Spinal cord (tissue), 10 donors: Measurements from ENCODE around the gene KCNJ9. TPM values are rescaled to one million over a fixed set of nuclear protein-coding genes. Genes with fewer than 3 reads are reported as not detected.
"Not testable (repeated sequence)": the region's sequence is repeated elsewhere in the genome, so short reads cannot be mapped to it uniquely, and the experiment has no call there.

ENCODE experiments used
- DNase-seq, 6 donors: peaks; one replicate each; pipeline versions ENCODE4 v3.0.0 to v3.0.0-alpha.2; 2013 to 2015; ENCODE audit warnings: low spot score in 6 of 6, low read depth in 4 of 6
- H3K27ac ChIP-seq: one replicate; pipeline ENCODE4 v1.5.1; 2013; ENCODE audit warnings: low read depth, low read length, control low read depth
- H3K27me3 ChIP-seq: one replicate; pipeline ENCODE4 v1.6.1; 2013; ENCODE audit warnings: low read length; ENCODE audit not compliant: control insufficient read depth, insufficient read depth
- H3K36me3 ChIP-seq: one replicate; pipeline ENCODE4 v1.6.1; 2013; ENCODE audit warnings: low read length; ENCODE audit not compliant: control insufficient read depth, insufficient read depth
- H3K4me1 ChIP-seq: one replicate; pipeline ENCODE4 v1.6.1; 2013; ENCODE audit warnings: low read length; ENCODE audit not compliant: control insufficient read depth, insufficient read depth
- H3K4me3 ChIP-seq: one replicate; pipeline ENCODE4 v1.5.1; 2013; ENCODE audit warnings: low read depth, low read length, control low read depth
- H3K9me3 ChIP-seq: one replicate; pipeline ENCODE4 v1.6.1; 2013; ENCODE audit warnings: low read length; ENCODE audit not compliant: control insufficient read depth, insufficient read depth
- WGBS: methylation state at CpG from one replicate; pipeline ENCODE4 v1.1.5; 2013; ENCODE audit warnings: missing lambda C conversion rate; ENCODE audit not compliant: insufficient coverage; 5-methylcytosine and 5-hydroxymethylcytosine counted together
- polyA plus RNA-seq, 2 donors: library from polyadenylated mRNA; unstranded; fragments of 120-200 nt; gene quantifications; one replicate each; pipeline ENCODE4 v1.2.1, GENCODE V29; 2013; ENCODE audit not compliant: insufficient read length in 2 of 2
- total RNA-seq, 2 donors: library from RNA; depleted of rRNA in 1 of 2; stranded (reverse); fragments of 120-200 nt in 1 of 2; fragments of >200 nt in 1 of 2; gene quantifications; one replicate each; pipeline versions ENCODE4 v1.2.3 to v1.2.4, GENCODE V29; 2013 to 2014
- donor health status: healthy.

KCNJ9 gene
- total and polyA plus RNA-seq, 4 donors, result 2.3 to 11.2 (median 7.7) TPM

- not testable (repeated sequence) for H3K27ac ChIP-seq, H3K4me3 ChIP-seq, H3K9me3 ChIP-seq, DNase-seq, H3K27me3 ChIP-seq, H3K36me3 ChIP-seq
- 100% methylated on average over 1 of the region's 2 CpGs for WGBS
- H3K4me1 ChIP-seq, result peaks cover 40% of the 10 kb centered on the region
Observed at GRCh38 chr1:160050182-160050581, 31.2 kb upstream of the KCNJ9 start.

GRCh38 chr1:160050619-160051018 lies 30.7 kb upstream of the KCNJ9 start:
- H3K27ac ChIP-seq, result no peak overlapping the region
- H3K4me1 ChIP-seq, result peaks cover 40% of the 10 kb centered on the region

DNA sequence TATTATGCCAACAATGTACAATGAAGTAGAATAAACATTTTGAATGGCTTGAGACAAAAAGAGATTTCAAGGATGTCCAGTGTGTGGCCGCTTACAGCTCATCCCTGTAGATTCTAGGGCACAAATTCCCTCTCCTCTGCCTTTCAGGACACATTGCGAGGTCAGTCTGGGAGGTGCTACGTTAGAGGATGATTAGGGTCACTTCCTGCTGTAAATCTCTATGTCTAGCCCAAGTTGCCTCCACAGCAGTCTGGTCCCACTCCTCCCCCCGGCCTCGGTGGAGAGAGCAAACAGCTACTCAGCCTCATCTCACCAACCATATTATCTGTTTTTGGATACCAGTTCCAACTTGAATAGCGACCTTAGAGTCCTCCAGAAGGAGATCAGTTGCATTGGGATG lies 28.4 kb upstream of the KCNJ9 start:
- no peak overlapping the region for H3K27ac ChIP-seq
- DNase-seq, result no peak
- peaks cover 34% of the 10 kb centered on the region for H3K4me1 ChIP-seq
- H3K27me3 ChIP-seq, result no peaks in the 10 kb centered on the region
- H3K36me3 ChIP-seq, result peaks cover 5% of the 10 kb centered on the region
- H3K4me3 ChIP-seq, result no peak overlapping the region
- H3K9me3 ChIP-seq, result no peaks in the 10 kb centered on the region
- 78% methylated on average over 1 of the region's 6 CpGs for WGBS

More at GRCh38 chr1:160050619-160051018, 30.7 kb upstream of the KCNJ9 start:
- no peak overlapping the region for H3K4me3 ChIP-seq
- peaks cover 3% of the 10 kb centered on the region for H3K36me3 ChIP-seq
- DNase-seq, result no peak
- no peaks in the 10 kb centered on the region for H3K9me3 ChIP-seq
- WGBS, result 82% methylated on average over 1 of the region's 1 CpG
- H3K27me3 ChIP-seq, result no peaks in the 10 kb centered on the region

GRCh38 chr1:160053548-160054365 lies 27.6 kb upstream of the KCNJ9 start:
- no peaks in the 10 kb centered on the region for H3K9me3 ChIP-seq
- peaks cover 5% of the 10 kb centered on the region for H3K36me3 ChIP-seq
- DNase-seq, result peak in 1 of 6 donors; percentile 30
- H3K4me3 ChIP-seq, result no peak overlapping the region
- H3K27me3 ChIP-seq, result no peaks in the 10 kb centered on the region
- H3K27ac ChIP-seq, result no peak overlapping the region
- 23% methylated on average over 4 of the region's 7 CpGs for WGBS
- peaks cover 36% of the 10 kb centered on the region for H3K4me1 ChIP-seq

DNA sequence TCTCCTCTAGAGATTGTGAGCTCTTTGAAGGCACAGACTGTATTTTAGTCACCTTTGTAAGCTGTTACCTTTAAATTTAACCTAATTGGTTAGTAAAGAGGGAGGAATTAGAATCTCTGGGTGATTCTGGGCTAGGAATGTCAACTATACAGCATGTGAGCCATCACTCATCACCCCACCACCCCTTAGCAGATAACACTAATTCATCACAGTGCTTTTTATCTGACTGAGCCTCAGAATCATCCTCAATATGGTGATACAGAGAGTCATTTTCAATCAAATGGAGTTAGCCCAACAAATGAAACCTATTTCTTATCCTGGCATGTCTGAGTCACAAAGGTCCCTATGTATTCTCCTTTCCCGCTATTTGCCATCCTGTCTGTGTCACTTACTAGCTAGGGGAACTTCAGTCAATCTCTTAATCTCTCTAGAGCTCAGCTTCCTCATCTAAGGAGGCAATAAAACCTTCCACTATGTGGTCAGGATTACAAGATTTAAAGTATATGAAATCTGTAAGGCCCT lies 24.6 kb upstream of the KCNJ9 start:
- Histone ChIP-seq H3K4me1 (peaks cover 53% of the 10 kb centered on the region), H3K27ac (no peak overlapping the region), H3K27me3 (no peaks in the 10 kb centered on the region), H3K4me3 (no peak overlapping the region), H3K9me3 (no peaks in the 10 kb centered on the region), H3K36me3 (peaks cover 5% of the 10 kb centered on the region)
- no peak for DNase-seq
- WGBS, result no CpG with 5 or more reads among the region's 1 CpG

- Histone ChIP-seq H3K9me3 (no peaks in the 10 kb centered on the region), H3K36me3 (peaks cover 5% of the 10 kb centered on the region), H3K4me3 (no peak overlapping the region), H3K27me3 (no peaks in the 10 kb centered on the region), H3K27ac (no peak overlapping the region), H3K4me1 (peaks cover 64% of the 10 kb centered on the region)
- WGBS, result 86% methylated on average over 1 of the region's 2 CpGs
- no peak for DNase-seq
Observed at GRCh38 chr1:160058087-160058486, 23.3 kb upstream of the KCNJ9 start.

- no peaks in the 10 kb centered on the region for H3K27me3 ChIP-seq
- peak overlapping the region; percentile 88 for H3K27ac ChIP-seq
- 32% methylated on average over 12 of the region's 15 CpGs for WGBS
- DNase-seq, result no peak
- no peaks in the 10 kb centered on the region for H3K9me3 ChIP-seq
- peaks cover 64% of the 10 kb centered on the region for H3K4me1 ChIP-seq
- H3K4me3 ChIP-seq, result no peak overlapping the region
- peaks cover 3% of the 10 kb centered on the region for H3K36me3 ChIP-seq
Observed at GRCh38 chr1:160061369-160062229, 19.7 kb upstream of the KCNJ9 start.

DNA sequence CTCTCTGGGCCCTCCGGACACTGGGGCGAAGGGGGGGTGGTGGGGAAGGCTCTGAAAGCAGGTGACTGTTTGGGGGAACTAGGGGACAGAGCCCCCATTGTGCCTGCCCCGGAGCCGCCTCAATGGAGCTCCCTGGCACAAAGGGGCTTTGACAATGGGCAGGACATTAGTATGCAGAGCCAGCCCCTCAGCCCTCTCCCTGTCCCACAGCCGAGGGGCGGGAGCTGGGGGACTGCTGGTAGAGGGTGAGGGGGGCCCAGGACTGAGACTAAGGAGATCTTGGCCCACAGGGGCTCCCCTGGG lies 19.2 kb upstream of the KCNJ9 start:
- H3K36me3 ChIP-seq, result peaks cover 3% of the 10 kb centered on the region
- H3K9me3 ChIP-seq, result no peaks in the 10 kb centered on the region
- 23% methylated on average over 4 of the region's 6 CpGs for WGBS
- H3K27me3 ChIP-seq, result no peaks in the 10 kb centered on the region
- peak in 5 of 6 donors; percentile 77 to 95 (median 86) for DNase-seq
- no peak overlapping the region for H3K4me3 ChIP-seq
- H3K4me1 ChIP-seq, result peaks cover 68% of the 10 kb centered on the region
- peak overlapping the region; percentile 88 for H3K27ac ChIP-seq

DNA sequence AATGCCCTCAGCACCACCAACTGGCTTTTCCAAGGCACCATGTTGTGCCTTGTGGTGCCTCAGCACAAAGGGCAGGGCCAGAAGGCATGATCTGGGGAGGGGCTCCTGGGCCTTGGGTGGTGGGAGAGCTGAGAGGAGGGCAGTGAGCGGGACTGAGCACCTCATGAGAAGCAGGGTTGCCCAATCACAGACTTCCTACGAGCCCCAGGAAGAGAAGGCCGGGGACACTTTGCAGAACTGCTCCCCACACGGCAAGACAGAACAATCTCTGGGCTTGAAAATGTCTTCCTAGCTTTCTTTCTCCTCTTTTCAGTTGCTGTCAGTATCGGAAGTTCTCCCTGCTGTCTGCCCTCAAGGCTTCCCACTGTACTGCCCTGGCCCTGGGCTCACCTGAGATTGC lies 18.2 kb upstream of the KCNJ9 start:
- Histone ChIP-seq H3K9me3 (no peaks in the 10 kb centered on the region), H3K4me3 (no peak overlapping the region), H3K27ac (peak overlapping the region; percentile 88), H3K4me1 (peaks cover 69% of the 10 kb centered on the region), H3K27me3 (no peaks in the 10 kb centered on the region), H3K36me3 (no peaks in the 10 kb centered on the region)
- no peak for DNase-seq
- WGBS, result 70% methylated on average over 3 of the region's 5 CpGs
